Fibroblast of lung (primary cell): ENCODE results near the gene PRKCH.

Source experiments
- EZH2 ChIP-seq: IDR thresholded peaks from 2 replicates; pipeline ENCODE4 v1.5.1; 2012; ENCODE audit warnings: low read length, control low read depth, mild to moderate bottlenecking; ENCODE audit errors: missing control alignments
- TF ChIP-seq, protein P1 (sequence below), 2 donors: IDR thresholded peaks in 1 of 2; conservative IDR thresholded peaks in 1 of 2; 1 replicate in 1 of 2; 2 replicates in 1 of 2; pipeline ENCODE4 v1.5.1; 2011 to 2012; ENCODE audit warnings: low read length in 2 of 2, control low read depth in 1 of 2, inconsistent platforms in 1 of 2, low read depth in 1 of 2, mild to moderate bottlenecking in 1 of 2

DNA sequence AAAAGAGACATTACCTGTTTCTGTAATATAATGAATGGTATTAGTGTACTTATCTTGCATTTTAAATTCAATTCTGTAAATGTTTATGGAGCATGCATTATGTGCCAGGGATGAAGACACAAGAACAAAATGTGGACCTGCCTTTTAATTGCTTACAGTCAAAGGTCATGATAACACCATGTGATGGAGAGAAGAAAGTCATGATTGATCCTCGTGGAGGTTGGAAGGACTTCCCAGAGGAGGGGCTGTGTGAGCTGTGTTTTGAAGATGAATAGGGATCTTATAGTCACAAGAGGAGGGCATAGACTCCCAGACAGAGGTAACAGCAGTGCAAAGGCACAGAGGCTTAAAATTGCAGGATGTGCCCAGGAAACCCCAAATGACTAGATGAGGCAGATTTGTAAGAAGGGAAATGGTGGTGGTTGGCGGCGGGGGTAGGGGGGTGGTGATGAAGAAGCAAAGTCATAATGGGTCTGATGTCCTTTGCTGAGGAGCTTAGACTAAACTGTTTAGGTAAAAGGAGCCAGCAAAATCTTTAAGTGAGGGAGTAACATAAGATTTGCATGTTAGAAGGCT, 151.5 kb downstream of the PRKCH start:
- TF ChIP-seq, protein P1, sequence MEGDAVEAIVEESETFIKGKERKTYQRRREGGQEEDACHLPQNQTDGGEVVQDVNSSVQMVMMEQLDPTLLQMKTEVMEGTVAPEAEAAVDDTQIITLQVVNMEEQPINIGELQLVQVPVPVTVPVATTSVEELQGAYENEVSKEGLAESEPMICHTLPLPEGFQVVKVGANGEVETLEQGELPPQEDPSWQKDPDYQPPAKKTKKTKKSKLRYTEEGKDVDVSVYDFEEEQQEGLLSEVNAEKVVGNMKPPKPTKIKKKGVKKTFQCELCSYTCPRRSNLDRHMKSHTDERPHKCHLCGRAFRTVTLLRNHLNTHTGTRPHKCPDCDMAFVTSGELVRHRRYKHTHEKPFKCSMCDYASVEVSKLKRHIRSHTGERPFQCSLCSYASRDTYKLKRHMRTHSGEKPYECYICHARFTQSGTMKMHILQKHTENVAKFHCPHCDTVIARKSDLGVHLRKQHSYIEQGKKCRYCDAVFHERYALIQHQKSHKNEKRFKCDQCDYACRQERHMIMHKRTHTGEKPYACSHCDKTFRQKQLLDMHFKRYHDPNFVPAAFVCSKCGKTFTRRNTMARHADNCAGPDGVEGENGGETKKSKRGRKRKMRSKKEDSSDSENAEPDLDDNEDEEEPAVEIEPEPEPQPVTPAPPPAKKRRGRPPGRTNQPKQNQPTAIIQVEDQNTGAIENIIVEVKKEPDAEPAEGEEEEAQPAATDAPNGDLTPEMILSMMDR (conservative IDR thresholded peaks at IDR 0.05 in 1 of 2, IDR thresholded peaks at IDR 0.05 in 1 of 2; ENCODE audit: low read depth in 1 of 2, low read length in 2 of 2) = no peak
- TF ChIP-seq EZH2 = no peak
